Tibial nerve (tissue), 4 donors: ENCODE results near the gene BRINP3. TPM values are rescaled to one million over a fixed set of nuclear protein-coding genes. Genes with fewer than 3 reads are reported as not detected.

ENCODE experiments used
- DNase-seq, 2 donors: peaks; one replicate each; pipeline ENCODE4 v3.0.0-alpha.2; 2019; ENCODE audit warnings: low spot score in 2 of 2
- H3K27ac ChIP-seq, 4 donors: fragments of 200-600 bp; sonication (generic) in 3 of 4; one replicate each; pipeline ENCODE4 v1.5.1; 2017 to 2019; ENCODE audit warnings: mild to moderate bottlenecking in 1 of 4
- H3K27me3 ChIP-seq, 2 donors: fragments of 200-600 bp; sonication (generic) in 1 of 2; one replicate each; pipeline versions ENCODE4 v1.5.1 to v1.6.0; 2017 to 2019
- H3K36me3 ChIP-seq, 3 donors: fragments of 200-600 bp; sonication (generic); one replicate each; pipeline ENCODE4 v1.5.1; 2018 to 2019
- H3K4me1 ChIP-seq, 4 donors: fragments of 200-600 bp; sonication (generic) in 3 of 4; one replicate each; pipeline ENCODE4 v1.5.1; 2017 to 2019
- H3K4me3 ChIP-seq, 4 donors: fragments of 200-600 bp; sonication (generic) in 3 of 4; one replicate each; pipeline ENCODE4 v1.5.1; 2017 to 2019; ENCODE audit warnings: mild to moderate bottlenecking in 1 of 4, moderate library complexity in 1 of 4
- H3K9me3 ChIP-seq, 4 donors: fragments of 200-600 bp; sonication (generic) in 3 of 4; one replicate each; pipeline ENCODE4 v1.5.1; 2017 to 2019
- EP300 ChIP-seq, 2 donors: sonication (generic); formaldehyde crosslinking; IDR thresholded peaks; one replicate each; pipeline ENCODE4 v1.6.1; 2017; ENCODE audit warnings: antibody characterized with exemption in 2 of 2, mild to moderate bottlenecking in 1 of 2
- POLR2A ChIP-seq, 2 donors: fragments of 450-650 bp; IDR thresholded peaks; one replicate each; pipeline ENCODE4 v1.6.1; 2017; ENCODE audit warnings: antibody characterized with exemption in 2 of 2, mild to moderate bottlenecking in 2 of 2, moderate library complexity in 2 of 2
- WGBS, 2 donors: methylation state at CpG; one replicate each; pipeline ENCODE4 v1.1.5; 2018; 5-methylcytosine and 5-hydroxymethylcytosine counted together
- total RNA-seq, 4 donors: library from RNA; depleted of rRNA; stranded (reverse); fragments of >200 nt; gene quantifications; one replicate each; pipeline ENCODE4 v1.1.0, GENCODE V29; 2016
- TF ChIP-seq, protein P1 (sequence below), 5 experiments: fragments of 200-600 bp in 3 of 5; fragments of 450-650 bp in 2 of 5; sonication (generic) in 3 of 5; IDR thresholded peaks; one replicate each; pipeline ENCODE4 v1.5.1; 2016 to 2019; ENCODE audit warnings: antibody characterized with exemption in 5 of 5, mild to moderate bottlenecking in 3 of 5, moderate library complexity in 2 of 5

The BRINP3 gene
- total RNA-seq, 4 donors from 2014 or later: 0.20 to 0.21 TPM; not detected in 2

DNA sequence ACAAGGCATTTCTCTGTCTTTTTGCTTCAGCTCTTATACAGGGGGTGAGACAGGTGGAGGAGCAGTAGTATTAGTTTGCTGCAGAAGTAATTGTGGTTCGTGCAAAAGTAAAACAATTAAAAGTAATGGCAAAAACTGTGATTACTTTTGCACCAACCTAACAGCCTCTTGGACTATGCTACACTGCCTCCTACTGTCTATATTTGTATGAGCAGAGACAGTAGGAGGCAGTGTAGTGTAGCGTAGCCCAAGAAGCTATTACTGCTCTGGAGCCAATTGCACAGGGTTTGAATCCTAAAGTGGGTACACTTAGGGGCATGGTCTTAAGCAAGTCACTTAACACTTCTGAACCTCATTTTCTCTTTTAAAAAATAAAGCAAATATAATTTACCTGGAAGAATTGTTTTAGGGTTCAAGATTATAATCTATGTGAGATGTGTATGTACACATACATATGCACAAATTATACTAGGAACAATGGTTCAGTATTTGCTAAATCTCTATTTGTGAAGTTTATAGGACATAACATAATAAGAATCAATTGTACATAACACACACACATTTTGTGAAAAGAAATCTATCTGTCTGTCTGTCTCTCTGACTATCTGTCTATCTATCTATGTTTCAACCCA is 103.8 kb downstream of the BRINP3 start:
- WGBS, 2 donors: 44 to 61% methylated on average over 2 of the region's 2 CpGs
- no peak for DNase-seq
- Histone ChIP-seq H3K36me3 (no peaks in the 10 kb centered on the region), H3K4me3 (no peak overlapping the region), H3K9me3 (no peaks in the 10 kb centered on the region), H3K4me1 (no peaks in the 10 kb centered on the region), H3K27me3 (no peaks in the 10 kb centered on the region), H3K27ac (no peak overlapping the region)
- no peak for TF ChIP-seq EP300 (IDR thresholded peaks at IDR 0.05)
- TF ChIP-seq POLR2A (IDR thresholded peaks at IDR 0.05): no peak
- TF ChIP-seq, protein P1, sequence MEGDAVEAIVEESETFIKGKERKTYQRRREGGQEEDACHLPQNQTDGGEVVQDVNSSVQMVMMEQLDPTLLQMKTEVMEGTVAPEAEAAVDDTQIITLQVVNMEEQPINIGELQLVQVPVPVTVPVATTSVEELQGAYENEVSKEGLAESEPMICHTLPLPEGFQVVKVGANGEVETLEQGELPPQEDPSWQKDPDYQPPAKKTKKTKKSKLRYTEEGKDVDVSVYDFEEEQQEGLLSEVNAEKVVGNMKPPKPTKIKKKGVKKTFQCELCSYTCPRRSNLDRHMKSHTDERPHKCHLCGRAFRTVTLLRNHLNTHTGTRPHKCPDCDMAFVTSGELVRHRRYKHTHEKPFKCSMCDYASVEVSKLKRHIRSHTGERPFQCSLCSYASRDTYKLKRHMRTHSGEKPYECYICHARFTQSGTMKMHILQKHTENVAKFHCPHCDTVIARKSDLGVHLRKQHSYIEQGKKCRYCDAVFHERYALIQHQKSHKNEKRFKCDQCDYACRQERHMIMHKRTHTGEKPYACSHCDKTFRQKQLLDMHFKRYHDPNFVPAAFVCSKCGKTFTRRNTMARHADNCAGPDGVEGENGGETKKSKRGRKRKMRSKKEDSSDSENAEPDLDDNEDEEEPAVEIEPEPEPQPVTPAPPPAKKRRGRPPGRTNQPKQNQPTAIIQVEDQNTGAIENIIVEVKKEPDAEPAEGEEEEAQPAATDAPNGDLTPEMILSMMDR (IDR thresholded peaks at IDR 0.05): no peak

DNA sequence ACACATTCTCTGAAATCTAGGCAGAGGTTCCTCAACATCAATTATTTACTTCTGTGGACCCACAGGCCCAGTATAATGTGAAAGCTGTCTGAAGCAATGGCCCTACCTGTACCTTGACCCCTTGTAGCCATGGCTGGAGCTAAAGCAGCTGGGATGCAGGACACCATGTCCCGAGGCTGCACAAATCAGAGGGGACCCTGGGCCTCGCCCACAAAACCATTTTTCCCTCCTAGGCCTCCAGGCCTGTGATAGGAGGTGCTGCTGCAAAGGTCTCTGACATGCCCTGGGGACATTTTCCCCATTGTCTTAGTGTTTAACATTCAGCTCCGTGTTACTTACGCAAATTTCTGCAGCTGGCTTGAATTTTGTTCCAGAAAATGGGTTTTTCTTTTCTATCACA is 110.5 kb downstream of the BRINP3 start:
- TF ChIP-seq POLR2A (IDR thresholded peaks at IDR 0.05): no peak
- TF ChIP-seq EP300 (IDR thresholded peaks at IDR 0.05): no peak
- TF ChIP-seq, protein P1 (IDR thresholded peaks at IDR 0.05): no peak
- no peak for DNase-seq
- H3K36me3 ChIP-seq: no peaks in the 10 kb centered on the region
- H3K27me3 ChIP-seq: no peaks in the 10 kb centered on the region
- H3K27ac ChIP-seq: no peak overlapping the region
- no peak overlapping the region for H3K4me3 ChIP-seq
- peaks cover 0 to 11% (median 0%) of the 10 kb centered on the region in 4 donors for H3K9me3 ChIP-seq
- no peaks in the 10 kb centered on the region for H3K4me1 ChIP-seq
- WGBS, 2 donors: 83 to 87% methylated on average over 4 of the region's 4 CpGs

DNA sequence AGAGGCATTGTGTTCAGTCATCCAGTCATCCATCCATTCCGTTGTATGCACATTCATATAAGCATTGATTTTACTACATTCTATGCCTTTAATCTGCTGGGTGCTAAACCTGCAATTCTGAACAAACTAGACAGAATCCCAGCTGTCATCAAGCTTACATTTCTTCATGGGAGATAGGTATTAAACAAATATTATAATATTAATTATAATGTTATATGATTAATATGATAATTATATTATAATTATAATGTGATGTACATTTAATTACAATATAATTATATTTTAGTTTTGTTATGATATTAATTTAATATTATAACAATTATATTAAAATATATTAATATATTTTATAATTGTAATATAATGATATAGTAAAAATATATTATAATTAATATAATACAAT is 112.4 kb downstream of the BRINP3 start:
- Histone ChIP-seq H3K9me3 (peaks cover 0 to 11% (median 0%) of the 10 kb centered on the region in 4 donors), H3K4me3 (no peak overlapping the region), H3K4me1 (no peaks in the 10 kb centered on the region), H3K27ac (no peak overlapping the region), H3K36me3 (no peaks in the 10 kb centered on the region), H3K27me3 (no peaks in the 10 kb centered on the region)
- TF ChIP-seq EP300 (IDR thresholded peaks at IDR 0.05): no peak
- no peak for TF ChIP-seq POLR2A (IDR thresholded peaks at IDR 0.05)
- TF ChIP-seq, protein P1 (IDR thresholded peaks at IDR 0.05): no peak
- no peak for DNase-seq
- WGBS, 2 donors: 52 to 62% methylated on average over 1 of the region's 1 CpG

DNA sequence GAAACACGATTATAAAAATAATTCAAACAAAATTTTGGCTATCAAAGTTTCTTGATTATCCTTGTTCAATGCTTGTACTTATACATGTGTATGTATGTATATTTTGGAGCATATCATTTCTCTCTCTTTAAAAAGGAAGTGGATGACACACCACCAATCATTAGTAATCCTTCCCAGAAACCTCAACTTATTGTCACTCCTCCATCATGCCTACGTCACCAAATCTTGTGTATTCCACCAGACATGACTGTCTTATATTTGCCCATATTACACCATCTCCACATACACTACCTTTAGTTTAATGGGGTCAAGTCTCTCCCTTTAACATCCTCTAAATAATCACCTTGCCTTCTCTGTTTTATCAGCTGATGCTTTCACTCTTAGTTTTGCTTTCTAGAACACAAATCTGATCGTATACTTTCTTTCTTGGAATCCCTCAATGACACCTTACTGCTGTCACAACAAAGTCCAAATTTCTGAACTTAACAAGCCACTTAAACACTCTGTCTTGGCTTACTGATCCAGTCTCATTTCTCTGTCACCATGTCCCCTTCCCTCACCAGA is 124.0 kb downstream of the BRINP3 start:
- H3K27ac ChIP-seq: no peak overlapping the region
- TF ChIP-seq, protein P1 (IDR thresholded peaks at IDR 0.05): no peak
- TF ChIP-seq POLR2A (IDR thresholded peaks at IDR 0.05) (no peak), EP300 (IDR thresholded peaks at IDR 0.05) (no peak)
- 79 to 82% methylated on average over 3 of the region's 3 CpGs for WGBS, 2 donors

DNA sequence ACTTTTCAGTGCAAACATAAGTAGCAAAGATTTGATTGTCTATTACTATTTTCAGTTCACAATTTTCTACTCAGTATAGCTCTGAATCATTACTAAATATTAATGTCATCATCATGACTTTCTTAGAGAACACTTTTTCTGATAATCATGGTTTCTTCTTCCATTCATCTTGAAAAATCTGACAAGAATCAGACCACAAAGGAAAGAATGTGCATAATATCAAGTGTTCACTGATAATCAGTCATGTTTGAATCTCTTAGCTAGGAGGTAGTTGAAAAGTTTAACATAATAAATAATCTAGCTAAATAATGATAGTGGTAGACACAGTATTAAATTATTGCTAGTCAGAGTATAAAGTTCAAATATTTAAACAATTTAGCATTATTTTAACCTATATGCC is 133.2 kb downstream of the BRINP3 start:
- H3K4me3 ChIP-seq: no peak overlapping the region

More for the DNA sequence above, 124.0 kb downstream of the BRINP3 start:
- Histone ChIP-seq H3K27me3 (no peaks in the 10 kb centered on the region), H3K4me3 (no peak overlapping the region), H3K9me3 (no peaks in the 10 kb centered on the region), H3K4me1 (no peaks in the 10 kb centered on the region), H3K36me3 (no peaks in the 10 kb centered on the region)
- DNase-seq: no peak

More for the DNA sequence above, 133.2 kb downstream of the BRINP3 start:
- no peaks in the 10 kb centered on the region for H3K9me3 ChIP-seq
- H3K36me3 ChIP-seq: no peaks in the 10 kb centered on the region
- no peak overlapping the region for H3K27ac ChIP-seq
- TF ChIP-seq POLR2A (IDR thresholded peaks at IDR 0.05): no peak
- TF ChIP-seq EP300 (IDR thresholded peaks at IDR 0.05): no peak
- TF ChIP-seq, protein P1 (IDR thresholded peaks at IDR 0.05): no peak
- no peaks in the 10 kb centered on the region for H3K4me1 ChIP-seq
- no peak for DNase-seq
- no peaks in the 10 kb centered on the region for H3K27me3 ChIP-seq
